Heart left ventricle (tissue), 13 donors: ENCODE measurements around the gene PHLDA2.

Experiments used
- CTCF ChIP-seq, 12 donors: fragments of 200-600 bp; sonication (generic) in 4 of 12; IDR thresholded peaks; one replicate each; pipeline versions ENCODE4 v1.5.0 to v1.8.0; 2018 to 2022; ENCODE audit warnings: antibody characterized with exemption in 12 of 12, mild to moderate bottlenecking in 5 of 12
- POLR2A ChIP-seq, 2 donors: fragments of 450-650 bp; IDR thresholded peaks; one replicate each; pipeline ENCODE4 v1.6.1; 2017; ENCODE audit warnings: antibody characterized with exemption in 2 of 2, mild to moderate bottlenecking in 2 of 2, moderate library complexity in 2 of 2
- donor health status: ischemic (EF 13 %, LVEDD 7.1; RV severe dilation, severe dysfunction).
- donor health status: DM: no; HTN: yes; CAD: no.
- donor health status: DM: no; HTN: no; CAD: no.
- donor health status: ischemic (EF 25% LVEDD 6.9; RV normal size, moderate dysfunction).
- donor health status: ischemic (EF 25% LVEDD 5.7; RV mildly dilated, moderate dysfunction).
- donor health status: ischemic (EF 35%, LVEDD 5.7; RV mildly dilated, moderate dysfunction).
- donor health status: nonischemic (EF 11% LVEDD 7.7; RV severe dilation, severe dysfunction).
- donor health status: DM: yes; HTN: yes; CAD: no.
- donor health status: PGD.
- donor health status: ischemic (EF 29% LVEDD 5.4; RV normal size, mild dysfunction).
- donor health status: nonischemic (EF 23%, LVEDD 6.1; RV moderate dilation, normal function).

GRCh38 chr11:2943711-2944118 is 14.5 kb upstream of the PHLDA2 start:
- no peak for TF ChIP-seq CTCF (IDR thresholded peaks at IDR 0.05)
- TF ChIP-seq POLR2A (IDR thresholded peaks at IDR 0.05): no peak
